Fibroblast of skin of scalp (primary cell): Measurements from ENCODE around the gene RNLS.

ENCODE experiments used
- DNase-seq: peaks from one replicate; pipeline ENCODE4 v3.0.0-alpha.2; 2013

The RNLS gene

DNA sequence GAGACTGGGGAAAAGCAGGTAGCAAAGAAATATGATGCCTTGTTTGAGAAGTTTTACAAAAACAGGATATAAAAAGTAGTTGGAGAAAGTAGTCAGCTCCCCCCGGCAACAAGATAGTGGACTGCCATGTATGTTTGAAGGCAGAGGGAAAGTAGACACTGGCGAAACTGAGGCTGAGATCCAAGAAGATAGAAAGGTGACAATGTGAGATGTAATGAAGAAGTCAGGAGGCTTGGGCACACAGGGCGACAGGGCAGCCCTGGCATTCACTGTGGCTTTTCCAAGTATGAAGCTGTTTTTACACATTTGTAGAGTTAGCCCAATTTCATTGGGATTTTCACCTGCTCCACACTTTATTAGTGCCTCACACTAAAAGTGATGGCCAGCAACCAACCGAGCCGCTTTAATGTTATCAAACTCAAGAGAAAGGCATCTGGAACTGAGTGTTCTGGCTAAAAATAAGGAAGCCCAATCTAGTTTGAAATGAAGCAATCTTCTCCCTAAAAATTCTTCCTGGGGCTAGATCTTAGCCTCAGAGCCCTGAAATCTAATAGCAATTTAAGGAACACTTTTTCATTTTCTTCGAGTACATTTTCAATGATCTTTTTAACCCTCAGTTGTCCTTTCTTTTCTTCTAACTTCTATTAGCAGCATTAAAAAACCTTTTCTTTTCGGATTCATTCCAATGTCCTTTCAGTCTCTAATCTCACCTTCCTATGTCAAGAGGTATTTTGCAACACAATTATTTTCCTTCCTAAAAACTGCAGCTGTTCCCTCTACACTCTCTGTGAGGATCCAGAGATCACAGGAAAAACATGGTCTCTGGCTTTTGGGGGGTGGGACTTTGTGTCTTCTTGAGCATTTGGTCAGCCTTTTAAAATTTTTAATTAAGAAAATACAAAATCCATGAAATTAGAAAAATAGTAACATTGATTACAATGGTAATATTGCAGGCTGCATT is 108.0 kb downstream of the RNLS start:
- DNase-seq = no peak

- no peak for DNase-seq
These were observed 108.9 kb downstream of the RNLS start for GRCh38 chr10:88473989-88474883.

DNA sequence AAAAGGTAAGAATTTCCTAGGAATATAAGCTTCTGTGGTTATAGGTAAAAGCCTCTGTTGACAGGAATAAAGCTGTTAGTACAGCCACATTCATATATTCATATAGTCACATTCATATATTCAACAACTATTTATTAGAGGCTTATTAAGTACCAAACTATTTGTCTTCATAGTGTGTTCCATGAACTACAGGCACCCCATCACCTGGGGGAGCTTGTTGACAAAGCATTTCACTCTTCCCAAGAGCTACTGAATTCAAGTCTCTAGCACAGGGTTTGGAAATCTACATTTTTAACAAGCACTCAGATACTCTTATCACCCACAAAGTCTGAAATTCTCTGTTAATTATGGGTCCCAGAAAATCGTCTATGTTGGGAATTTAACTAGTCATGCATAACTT is 110.6 kb downstream of the RNLS start:
- DNase-seq = no peak

- no peak for DNase-seq
These were observed 111.2 kb downstream of the RNLS start for GRCh38 chr10:88471899-88472298.

DNA sequence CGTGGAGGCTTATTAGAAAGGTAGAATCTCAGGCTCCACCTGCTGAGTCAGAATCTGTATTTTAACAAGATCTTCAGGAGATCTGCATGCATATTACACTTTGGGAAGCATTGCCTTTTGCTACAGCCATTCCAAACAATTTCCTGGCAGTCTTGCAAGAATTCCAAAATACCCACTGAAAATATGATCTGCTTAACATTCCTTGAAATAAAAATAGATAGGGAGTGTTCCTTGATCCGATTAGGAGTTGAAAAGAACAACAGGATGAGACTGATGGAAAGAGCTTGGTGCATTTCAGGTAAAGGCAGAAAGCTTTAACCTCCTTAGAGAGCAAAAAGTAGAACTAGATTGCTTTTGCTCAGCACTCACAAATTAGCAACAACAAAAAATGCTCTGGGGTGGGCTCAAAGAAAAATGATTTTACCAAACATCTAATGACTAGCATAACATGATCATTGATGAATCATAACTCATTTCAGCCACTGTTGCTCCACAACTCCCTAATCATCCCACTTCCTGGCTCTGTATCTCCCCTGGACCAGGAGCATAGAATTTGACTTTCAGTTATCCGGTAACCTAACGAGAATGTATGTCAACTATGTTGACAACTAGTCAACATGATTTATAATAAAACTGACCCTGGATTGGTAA is 115.2 kb downstream of the RNLS start:
- DNase-seq = peak; percentile 47

DNA sequence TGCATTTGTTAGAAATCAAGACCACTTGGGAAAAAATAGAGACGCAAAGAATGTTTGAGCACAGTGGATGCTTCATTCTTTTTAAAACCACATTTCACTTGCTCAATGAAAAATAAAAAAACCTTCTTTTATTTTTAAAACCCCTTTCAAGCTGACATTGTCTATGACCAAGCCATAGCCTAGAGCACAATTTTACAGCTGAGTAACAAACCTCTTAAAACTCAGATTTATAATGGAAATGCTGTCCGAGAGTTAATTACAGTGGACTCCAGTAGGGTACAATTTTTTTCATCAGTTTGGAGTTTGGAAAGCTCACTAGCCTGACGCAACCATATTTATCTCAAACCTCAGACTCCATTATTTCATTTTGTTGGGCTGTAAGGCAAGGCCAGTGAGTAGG is 116.3 kb downstream of the RNLS start:
- DNase-seq = peak; percentile 8

DNA sequence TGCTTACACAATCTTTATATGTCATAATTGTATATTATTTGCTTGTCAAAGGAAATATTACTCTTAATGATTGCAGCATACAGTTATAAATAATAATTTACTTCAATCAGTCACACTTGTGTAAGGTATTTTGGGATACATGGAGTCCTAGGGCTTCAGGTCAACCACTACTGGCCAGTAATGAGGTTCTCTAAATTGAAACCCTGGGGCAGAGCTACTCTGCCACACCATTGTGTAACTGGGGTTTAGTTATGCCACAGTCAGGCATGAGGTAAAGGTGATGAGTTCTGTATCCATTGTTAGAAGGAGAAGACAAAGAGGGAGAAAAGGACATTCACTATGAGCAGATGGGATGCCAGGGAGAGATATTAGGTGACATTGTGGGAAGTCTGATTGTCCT is 117.4 kb downstream of the RNLS start:
- no peak for DNase-seq

- no peak for DNase-seq
These were observed 119.3 kb downstream of the RNLS start for GRCh38 chr10:88463811-88464210.

GRCh38 chr10:88461426-88461825 is 121.7 kb downstream of the RNLS start:
- peak; percentile 7 for DNase-seq

- DNase-seq = no peak
These were observed 123.6 kb downstream of the RNLS start for GRCh38 chr10:88459530-88459929.

- DNase-seq = no peak
These were observed 124.9 kb downstream of the RNLS start for GRCh38 chr10:88458209-88458608.

GRCh38 chr10:88457660-88458059 is 125.5 kb downstream of the RNLS start:
- no peak for DNase-seq

DNA sequence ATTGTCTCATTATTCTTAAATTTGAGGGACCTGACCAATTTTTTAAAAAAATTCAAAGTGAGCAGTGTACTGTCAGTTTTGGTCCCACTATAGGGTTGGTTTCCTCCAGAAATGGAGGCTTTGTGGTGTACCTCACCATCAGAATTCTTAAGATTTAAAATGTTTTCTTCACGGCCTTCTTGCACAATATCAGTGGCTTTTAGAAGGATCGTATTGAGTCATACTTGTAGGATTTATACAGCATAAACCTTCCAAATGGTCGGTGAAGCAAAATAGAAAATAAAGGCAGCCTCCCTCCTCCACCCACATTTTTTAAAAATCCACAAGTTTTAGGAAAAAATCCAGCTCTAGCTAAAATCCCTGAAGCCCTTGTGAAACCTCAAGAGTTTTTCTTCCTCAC is 126.4 kb downstream of the RNLS start:
- peak; percentile 51 for DNase-seq

DNA sequence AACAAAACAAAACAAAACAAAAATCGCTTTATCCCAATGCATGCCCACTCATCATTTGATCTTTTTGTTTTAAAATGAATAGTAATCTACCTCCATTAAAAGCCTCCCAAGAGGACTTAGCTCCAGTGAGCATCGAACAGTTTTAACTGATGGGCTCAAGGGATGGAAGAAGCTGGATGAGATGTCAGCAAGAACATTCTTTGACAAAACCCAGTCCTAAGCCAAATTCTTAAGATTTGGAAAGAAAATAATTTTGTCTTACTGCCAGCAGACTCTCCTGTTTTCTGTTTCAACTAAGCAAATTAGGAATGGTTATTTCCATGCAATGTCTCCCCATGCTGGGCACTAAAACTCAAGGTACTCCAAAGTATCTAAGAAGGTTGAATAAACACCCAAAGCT is 127.3 kb downstream of the RNLS start:
- DNase-seq = no peak

- DNase-seq = no peak
These were observed 132.9 kb downstream of the RNLS start for GRCh38 chr10:88450201-88450600.

GRCh38 chr10:88442716-88443115 is 140.4 kb downstream of the RNLS start:
- DNase-seq = no peak

- no peak for DNase-seq
These were observed 142.6 kb downstream of the RNLS start for GRCh38 chr10:88440541-88440940.

- DNase-seq = no peak
These were observed 143.2 kb downstream of the RNLS start for GRCh38 chr10:88439932-88440331.

DNA sequence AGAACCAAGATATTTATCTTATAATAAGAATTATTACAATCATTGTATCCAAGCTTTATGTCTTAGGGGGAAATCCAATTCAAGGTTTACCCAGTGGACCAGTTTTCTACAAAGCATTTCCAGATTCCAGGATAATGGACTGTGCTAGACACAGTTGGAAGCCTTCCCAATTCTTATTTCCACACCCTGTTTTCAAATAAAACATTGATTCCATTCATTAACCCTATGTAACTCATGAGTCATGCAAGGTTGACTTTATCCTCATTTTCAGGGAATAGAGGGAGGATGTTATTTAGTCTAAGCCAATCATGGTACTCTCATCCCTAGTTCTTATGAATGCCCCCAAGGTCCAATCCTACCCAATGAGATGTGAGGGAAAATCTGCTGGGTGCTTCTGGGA is 145.7 kb downstream of the RNLS start:
- no peak for DNase-seq

DNA sequence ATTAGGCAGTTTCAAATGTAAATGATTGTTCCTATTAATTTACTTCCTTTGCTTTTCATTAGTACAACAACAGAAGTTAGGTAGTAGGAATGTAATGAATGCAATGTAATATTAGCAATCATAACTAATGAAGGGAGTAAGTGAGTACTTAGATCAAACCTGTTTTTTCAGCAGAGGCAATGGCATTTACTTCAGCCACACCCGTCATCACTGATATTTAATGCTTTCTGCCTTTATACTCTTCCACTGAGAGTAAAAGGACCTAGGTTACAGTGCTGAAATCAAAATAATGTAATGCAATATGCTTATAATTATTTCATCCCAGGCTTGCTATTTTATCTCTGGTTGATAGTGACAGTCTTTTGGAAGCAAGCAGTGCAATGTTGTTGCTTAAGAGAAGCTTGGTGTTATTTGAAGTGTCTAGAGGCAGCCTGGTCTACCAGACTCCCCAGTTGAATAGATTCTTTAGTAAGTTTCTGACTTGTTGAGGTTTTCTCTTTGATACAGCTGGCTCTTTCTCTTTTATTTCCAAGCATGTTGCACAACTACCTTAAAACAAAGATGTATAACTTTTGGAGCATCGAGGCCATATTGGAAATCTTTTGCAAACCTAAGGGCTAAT is 149.4 kb downstream of the RNLS start:
- DNase-seq = no peak

DNA sequence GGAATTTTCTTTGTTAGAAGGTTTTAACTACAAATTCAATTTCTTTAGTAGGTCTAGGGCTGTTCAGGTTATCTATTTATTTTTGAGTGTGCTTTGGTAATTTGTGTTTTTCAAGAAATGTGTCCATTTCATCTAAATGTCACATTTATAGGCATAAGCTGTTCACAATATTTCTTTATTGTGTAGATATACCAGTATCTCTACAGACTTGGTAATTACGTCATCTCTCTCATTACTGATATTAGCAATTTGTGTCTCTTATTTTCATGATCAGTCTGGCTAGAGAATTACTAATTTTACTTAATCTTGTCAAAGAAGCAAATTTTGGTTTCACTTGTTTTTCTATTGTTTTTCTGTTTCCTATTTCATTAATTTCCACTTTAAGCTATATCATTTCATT is 152.0 kb downstream of the RNLS start:
- no peak for DNase-seq

DNA sequence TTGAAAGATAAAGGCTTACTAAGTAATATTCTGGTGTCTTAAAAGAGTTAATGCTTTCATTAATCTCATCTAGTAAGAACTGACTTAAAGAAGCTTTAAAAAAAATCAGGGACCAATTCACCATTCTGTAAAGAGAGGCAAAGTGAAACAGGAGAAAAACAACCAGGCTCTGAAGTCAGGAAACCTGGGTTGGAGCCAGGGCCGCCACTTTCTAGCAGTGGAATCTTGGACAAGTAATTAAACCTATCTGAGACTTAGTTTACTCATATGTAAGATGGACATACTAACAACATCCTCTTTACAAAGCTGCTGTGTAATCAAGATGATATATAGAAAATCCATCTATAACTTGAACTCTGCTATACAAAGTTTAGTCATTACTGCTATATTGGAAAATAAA is 154.1 kb downstream of the RNLS start:
- no peak for DNase-seq

- DNase-seq = peak; percentile 40
These were observed 154.7 kb downstream of the RNLS start for GRCh38 chr10:88428442-88428841.
